ENCODE data around the gene SH3RF3. TPM values are rescaled to one million over a fixed set of nuclear protein-coding genes. Genes with fewer than 3 reads are reported as not detected.

Gene SH3RF3
- total RNA-seq: 1 to 10 TPM; 3.2 to 5.6 (median 4.6) TPM

DNA sequence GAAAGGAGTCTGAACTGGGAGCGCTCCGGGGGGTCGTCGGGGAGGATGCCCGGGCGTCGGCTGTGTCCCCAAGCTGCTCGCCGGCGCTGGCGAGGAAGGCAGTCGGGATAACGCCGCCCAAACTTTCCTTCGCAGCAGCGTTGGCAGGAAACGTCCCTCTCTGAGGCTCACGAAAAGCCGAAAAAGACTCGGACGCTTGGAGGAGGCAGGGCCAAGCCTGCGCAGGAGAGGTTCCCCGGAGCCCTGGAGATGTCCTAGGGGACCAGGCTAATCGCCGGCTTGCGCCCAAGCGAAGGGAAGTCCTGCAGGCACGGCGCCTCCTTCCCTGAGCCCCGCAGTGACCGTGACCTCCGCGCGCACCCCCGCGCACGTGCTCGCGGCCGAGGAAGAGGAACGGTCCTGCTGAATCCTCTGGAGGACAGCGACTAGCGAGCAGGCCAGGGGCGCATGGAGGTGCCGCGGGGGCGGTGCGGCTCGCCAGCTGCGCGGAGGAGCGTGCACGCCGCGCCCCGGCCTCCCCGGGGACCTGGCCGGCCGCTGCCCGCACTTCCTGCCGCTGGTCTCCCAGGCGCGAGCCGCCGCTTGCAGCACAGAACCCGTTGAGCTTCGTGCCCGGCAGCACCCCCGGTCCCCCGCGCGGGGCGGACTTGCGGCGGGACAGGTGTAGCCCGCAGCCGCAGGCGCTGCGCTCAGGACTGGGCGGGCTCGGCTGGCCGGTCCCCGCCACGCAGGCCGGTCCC lies at the start of gene SH3RF3:
TSS of gene SH3RF3 (plus strand) at position 590 of the 740 bp plus-strand sequence.
- Histone ChIP-seq H3K27me3 (peaks cover 0 to 4% of the 10 kb centered on the region in 2 donors), H3K36me3 (no peaks in the 10 kb centered on the region), H3K27ac (peak within 1 kb of the TSS; percentile 42 to 54), H3K9me3 (no peaks in the 10 kb centered on the region), H3K4me3 (peak within 1 kb of the TSS; percentile 68 to 79 (median 75)), H3K4me1 (peaks cover 0 to 4% of the 10 kb centered on the region in 2 donors)
- TF ChIP-seq POLR2AphosphoS5 (IDR thresholded peaks at IDR 0.05) (no peak), POLR2A (IDR thresholded peaks at IDR 0.05) (no peak)
- TF ChIP-seq, protein P1, sequence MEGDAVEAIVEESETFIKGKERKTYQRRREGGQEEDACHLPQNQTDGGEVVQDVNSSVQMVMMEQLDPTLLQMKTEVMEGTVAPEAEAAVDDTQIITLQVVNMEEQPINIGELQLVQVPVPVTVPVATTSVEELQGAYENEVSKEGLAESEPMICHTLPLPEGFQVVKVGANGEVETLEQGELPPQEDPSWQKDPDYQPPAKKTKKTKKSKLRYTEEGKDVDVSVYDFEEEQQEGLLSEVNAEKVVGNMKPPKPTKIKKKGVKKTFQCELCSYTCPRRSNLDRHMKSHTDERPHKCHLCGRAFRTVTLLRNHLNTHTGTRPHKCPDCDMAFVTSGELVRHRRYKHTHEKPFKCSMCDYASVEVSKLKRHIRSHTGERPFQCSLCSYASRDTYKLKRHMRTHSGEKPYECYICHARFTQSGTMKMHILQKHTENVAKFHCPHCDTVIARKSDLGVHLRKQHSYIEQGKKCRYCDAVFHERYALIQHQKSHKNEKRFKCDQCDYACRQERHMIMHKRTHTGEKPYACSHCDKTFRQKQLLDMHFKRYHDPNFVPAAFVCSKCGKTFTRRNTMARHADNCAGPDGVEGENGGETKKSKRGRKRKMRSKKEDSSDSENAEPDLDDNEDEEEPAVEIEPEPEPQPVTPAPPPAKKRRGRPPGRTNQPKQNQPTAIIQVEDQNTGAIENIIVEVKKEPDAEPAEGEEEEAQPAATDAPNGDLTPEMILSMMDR (IDR thresholded peaks at IDR 0.05): no peak
- no peak for DNase-seq (ENCODE audit: low spot score in 2 of 2)
- intact Hi-C loops (cut with DNase I; ENCODE audit: low total_unique reads): loop anchor here (10.0 kb wide), 1 partner anchor 386 kb away; no protein-coding TSS in a partner anchor

- Histone ChIP-seq H3K4me3 (no peak overlapping the region), H3K27me3 (no peaks in the 10 kb centered on the region), H3K4me1 (no peaks in the 10 kb centered on the region), H3K36me3 (no peaks in the 10 kb centered on the region), H3K9me3 (no peaks in the 10 kb centered on the region), H3K27ac (no peak overlapping the region)
- TF ChIP-seq, protein P1 (IDR thresholded peaks at IDR 0.05): no peak
- TF ChIP-seq POLR2A (IDR thresholded peaks at IDR 0.05) (no peak), POLR2AphosphoS5 (IDR thresholded peaks at IDR 0.05) (no peak)
- intact Hi-C loops (cut with DNase I; ENCODE audit: low total_unique reads): no loop called here
- DNase-seq (ENCODE audit: low spot score in 2 of 2): no peak
These were observed 49.4 kb upstream of the SH3RF3 start for GRCh38 chr2:109079590-109079989.

DNA sequence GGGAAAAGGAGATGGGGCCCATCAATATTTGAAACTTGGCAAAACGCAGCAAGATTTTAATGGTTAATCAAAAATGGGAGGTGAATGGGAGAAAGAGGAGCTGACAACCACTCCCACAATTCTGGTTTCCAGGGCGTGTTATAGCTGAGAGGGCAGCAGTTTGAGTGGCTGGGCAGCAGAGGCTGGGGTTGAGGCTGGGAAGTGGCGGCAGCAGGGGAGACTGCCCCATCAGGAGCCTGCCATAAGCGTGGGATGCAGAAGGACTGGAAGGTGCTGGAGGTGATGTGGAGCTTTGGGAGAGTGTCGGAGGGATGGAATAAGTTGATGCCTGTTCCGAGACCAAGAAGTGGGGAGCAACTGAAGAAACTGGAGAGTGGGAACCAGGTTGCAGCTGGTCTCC lies 48.9 kb upstream of the SH3RF3 start:
- no peak overlapping the region for H3K4me3 ChIP-seq
- intact Hi-C loops (cut with DNase I; ENCODE audit: low total_unique reads): no loop called here
- no peak overlapping the region for H3K27ac ChIP-seq
- no peaks in the 10 kb centered on the region for H3K4me1 ChIP-seq
- no peaks in the 10 kb centered on the region for H3K27me3 ChIP-seq
- no peak for DNase-seq (ENCODE audit: low spot score in 2 of 2)
- no peaks in the 10 kb centered on the region for H3K36me3 ChIP-seq
- no peak for TF ChIP-seq POLR2A (IDR thresholded peaks at IDR 0.05)
- TF ChIP-seq, protein P1 (IDR thresholded peaks at IDR 0.05): no peak
- no peak for TF ChIP-seq POLR2AphosphoS5 (IDR thresholded peaks at IDR 0.05)
- H3K9me3 ChIP-seq: no peaks in the 10 kb centered on the region

DNA sequence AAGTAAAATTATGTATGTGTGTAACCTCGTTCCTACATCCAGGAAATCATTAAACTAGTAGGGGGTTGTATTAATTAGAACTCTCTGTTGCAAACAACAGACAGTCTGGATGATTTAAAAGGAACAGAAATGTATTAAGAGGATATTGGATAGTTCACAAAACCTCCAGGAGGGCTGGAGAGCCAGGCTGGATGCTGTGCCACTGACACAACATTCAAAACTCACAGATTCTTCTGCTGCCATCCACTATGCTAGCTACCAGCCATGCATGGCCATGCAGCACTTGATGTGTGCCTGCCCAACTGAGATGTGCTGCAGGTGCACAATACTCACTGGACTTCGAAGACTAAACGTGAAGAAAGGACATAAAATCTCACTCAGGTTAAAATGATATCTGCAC lies 48.2 kb upstream of the SH3RF3 start:
- DNase-seq (ENCODE audit: low spot score in 2 of 2): no peak
- H3K27me3 ChIP-seq: no peaks in the 10 kb centered on the region
- no peak overlapping the region for H3K4me3 ChIP-seq
- no peaks in the 10 kb centered on the region for H3K9me3 ChIP-seq
- no peaks in the 10 kb centered on the region for H3K36me3 ChIP-seq
- no peaks in the 10 kb centered on the region for H3K4me1 ChIP-seq
- no peak overlapping the region for H3K27ac ChIP-seq
- TF ChIP-seq, protein P1 (IDR thresholded peaks at IDR 0.05): no peak
- TF ChIP-seq POLR2AphosphoS5 (IDR thresholded peaks at IDR 0.05): no peak
- TF ChIP-seq POLR2A (IDR thresholded peaks at IDR 0.05): no peak
- intact Hi-C loops (cut with DNase I; ENCODE audit: low total_unique reads): no loop called here

GRCh38 chr2:109081374-109081773 lies 47.6 kb upstream of the SH3RF3 start:
- TF ChIP-seq, protein P1 (IDR thresholded peaks at IDR 0.05): no peak
- TF ChIP-seq POLR2A (IDR thresholded peaks at IDR 0.05) (no peak), POLR2AphosphoS5 (IDR thresholded peaks at IDR 0.05) (no peak)
- no peak for DNase-seq (ENCODE audit: low spot score in 2 of 2)

More at GRCh38 chr2:109081374-109081773, 47.6 kb upstream of the SH3RF3 start:
- H3K27me3 ChIP-seq: no peaks in the 10 kb centered on the region
- no peak overlapping the region for H3K4me3 ChIP-seq
- no peaks in the 10 kb centered on the region for H3K9me3 ChIP-seq
- H3K27ac ChIP-seq: no peak overlapping the region
- intact Hi-C loops (cut with DNase I; ENCODE audit: low total_unique reads): no loop called here
- no peaks in the 10 kb centered on the region for H3K4me1 ChIP-seq
- H3K36me3 ChIP-seq: no peaks in the 10 kb centered on the region

All from breast epithelium (tissue), 4 donors.